A549 (cell line): Measurements from ENCODE around the gene DYNC1I1. TPM values are rescaled to one million over a fixed set of nuclear protein-coding genes. Genes with fewer than 3 reads are reported as not detected.

ENCODE experiments used
- ATAC-seq, 2 experiments: fragments of 200-7000 bp in 1 of 2; fragments of >200 bp in 1 of 2; cut with Nextera tagmentation in 1 of 2; cut with Tn5 transposase in 1 of 2; 3 replicates each; pipeline versions ENCODE4 v1.8.0 to v1.9.1; 2018 to 2020; ENCODE audit warnings: mild to moderate bottlenecking in 1 of 2, moderate library complexity in 1 of 2
- CTCF ChIA-PET: fragments of 300-600 bp; sonication (Branson Sonifier 250); formaldehyde crosslinking; extraction: SDS; loops from one replicate; lab custom pipeline; 2021; ENCODE audit warnings: antibody characterized with exemption, inconsistent platforms; lab: Yijun Ruan, JAX
- POLR2A ChIA-PET: fragments of 350-600 bp; formaldehyde crosslinking; extraction: SDS; loops from one replicate; lab custom pipeline; 2021; ENCODE audit warnings: antibody characterized with exemption, inconsistent platforms; lab: Yijun Ruan, JAX
- DNase-seq, 2 experiments: peaks; one replicate each; pipeline versions ENCODE4 v3.0.0 to v3.0.0-alpha.2; 2011 to 2016; ENCODE audit warnings: low read depth in 1 of 2, low spot score in 1 of 2
- FAIRE-seq: peaks from 2 replicates; lab custom pipeline; 2011; peaks lifted over from hg19 to GRCh38; lab: Jason Lieb, UNC
- H3K27ac ChIP-seq, 2 experiments: fragments of >200 bp; sonication (Bioruptor Twin); formaldehyde crosslinking; 3 replicates each; pipeline ENCODE4 v1.5.1; 2016 to 2017
- H3K4me1 ChIP-seq: fragments of >200 bp; sonication (Bioruptor Twin); formaldehyde crosslinking; 3 replicates; pipeline ENCODE4 v1.6.1; 2016
- H3K4me2 ChIP-seq: fragments of >200 bp; sonication (Bioruptor Twin); formaldehyde crosslinking; 3 replicates; pipeline ENCODE4 v1.6.1; 2016
- H3K4me3 ChIP-seq: fragments of >200 bp; sonication (Bioruptor Twin); formaldehyde crosslinking; 3 replicates; pipeline ENCODE4 v1.5.1; 2016
- H3K9me3 ChIP-seq: fragments of >200 bp; sonication (Bioruptor Twin); formaldehyde crosslinking; 3 replicates; pipeline ENCODE4 v1.6.1; 2016
- BHLHE40 ChIP-seq: IDR thresholded peaks from 2 replicates; pipeline ENCODE4 v1.6.1; 2012; ENCODE audit warnings: low read depth, low read length, inconsistent platforms
- CBX2 ChIP-seq: fragments of 200-600 bp; sonication (generic); IDR thresholded peaks from 2 replicates; pipeline ENCODE4 v1.6.1; 2016; ENCODE audit warnings: low read depth, mild to moderate bottlenecking, borderline replicate concordance
- CBX8 ChIP-seq: fragments of 200-600 bp; sonication (generic); IDR thresholded peaks from 2 replicates; pipeline ENCODE4 v1.6.1; 2016
- EHMT2 ChIP-seq: fragments of 200-600 bp; sonication (generic); IDR thresholded peaks from 2 replicates; pipeline ENCODE4 v1.6.1; 2016; ENCODE audit warnings: antibody characterized with exemption, low read depth, mild to moderate bottlenecking, moderate library complexity
- EP300 ChIP-seq, 2 experiments: fragments of >200 bp; sonication (Bioruptor Twin); formaldehyde crosslinking; IDR thresholded peaks; 2 replicates in 1 of 2; 3 replicates in 1 of 2; pipeline ENCODE4 v1.6.1; 2016 to 2017
- FOSB ChIP-seq: fragments of 250-450 bp; sonication (Bioruptor Pico); IDR thresholded peaks from 2 replicates; pipeline ENCODE4 v1.5.0; 2020; ENCODE audit warnings: mild to moderate bottlenecking, moderate library complexity
- FOSL2 ChIP-seq, 2 experiments: fragments of 450-650 bp in 1 of 2; fragments of >200 bp in 1 of 2; sonication (Bioruptor Twin) in 1 of 2; formaldehyde crosslinking; IDR thresholded peaks; 2 replicates each; pipeline versions ENCODE4 v1.5.0 to v1.6.1; 2016 to 2020; ENCODE audit warnings: mild to moderate bottlenecking in 1 of 2, moderate library complexity in 1 of 2
- HOXA7 ChIP-seq: fragments of 250-450 bp; sonication (Bioruptor Pico); IDR thresholded peaks from 2 replicates; pipeline ENCODE4 v1.5.0; 2020; ENCODE audit warnings: mild to moderate bottlenecking, moderate library complexity
- JUN ChIP-seq, 2 experiments: fragments of >200 bp; sonication (Bioruptor Twin); formaldehyde crosslinking; IDR thresholded peaks; 2 replicates in 1 of 2; 3 replicates in 1 of 2; pipeline ENCODE4 v1.6.1; 2016 to 2017
- JUNB ChIP-seq: fragments of >200 bp; sonication (Bioruptor Twin); formaldehyde crosslinking; IDR thresholded peaks from 2 replicates; pipeline ENCODE4 v1.6.1; 2016
- MAFK ChIP-seq: fragments of 450-650 bp; IDR thresholded peaks from 2 replicates; pipeline ENCODE4 v1.6.1; 2014; ENCODE audit not compliant: partially characterized antibody
- NFE2L2 ChIP-seq: fragments of 150-350 bp; conservative IDR thresholded peaks from 2 replicates; pipeline ENCODE4 v1.6.1; 2014; ENCODE audit warnings: low read length
- NPAS2 ChIP-seq: fragments of 250-450 bp; sonication (Bioruptor Pico); IDR thresholded peaks from 2 replicates; pipeline ENCODE4 v1.8.0; 2022; ENCODE audit warnings: mild to moderate bottlenecking, moderate library complexity, borderline replicate concordance
- NR3C1 ChIP-seq: fragments of >200 bp; sonication (Bioruptor Twin); formaldehyde crosslinking; IDR thresholded peaks from 3 replicates; pipeline ENCODE4 v1.6.1; 2017
- POLR2A ChIP-seq: IDR thresholded peaks from 2 replicates; pipeline ENCODE4 v1.6.1; 2012; ENCODE audit warnings: mild to moderate bottlenecking, low read length
- POLR2AphosphoS2 ChIP-seq: conservative IDR thresholded peaks from 2 replicates; pipeline ENCODE4 v1.6.1; 2012; ENCODE audit warnings: low read length, improper control_type of control experiment, inconsistent platforms
- RCOR1 ChIP-seq: fragments of 150-350 bp; IDR thresholded peaks from 2 replicates; pipeline ENCODE4 v1.6.1; 2014; ENCODE audit warnings: antibody characterized with exemption, low read length, low read depth
- RFX5 ChIP-seq: fragments of 450-650 bp; IDR thresholded peaks from 2 replicates; pipeline ENCODE4 v1.7.1; 2014; ENCODE audit warnings: antibody characterized with exemption, mild to moderate bottlenecking, moderate library complexity
- RNF2 ChIP-seq: fragments of 200-600 bp; sonication (generic); IDR thresholded peaks from 2 replicates; pipeline ENCODE4 v1.6.1; 2016; ENCODE audit warnings: low read depth, mild to moderate bottlenecking, antibody characterized with exemption, moderate library complexity, borderline replicate concordance
- SMC3 ChIP-seq: fragments of >200 bp; sonication (Bioruptor Twin); formaldehyde crosslinking; IDR thresholded peaks from 3 replicates; pipeline ENCODE4 v1.6.1; 2018; ENCODE audit warnings: inconsistent platforms
- SREBF2 ChIP-seq: fragments of 450-650 bp; IDR thresholded peaks from 2 replicates; pipeline ENCODE4 v1.6.1; 2014; ENCODE audit warnings: mild to moderate bottlenecking, moderate library complexity
- TP53 ChIP-seq: fragments of 250-450 bp; sonication (Bioruptor Pico); IDR thresholded peaks from 2 replicates; pipeline ENCODE4 v1.5.0; 2021; ENCODE audit warnings: mild to moderate bottlenecking, moderate library complexity
- ZNF302 ChIP-seq: fragments of 250-450 bp; sonication (Bioruptor Pico); IDR thresholded peaks from 2 replicates; pipeline ENCODE4 v1.9.0; 2021; ENCODE audit warnings: inconsistent platforms, mild to moderate bottlenecking, moderate library complexity
- ZSCAN20 ChIP-seq: fragments of 250-450 bp; sonication (Bioruptor Pico); IDR thresholded peaks from 2 replicates; pipeline ENCODE4 v1.8.0; 2022; ENCODE audit warnings: mild to moderate bottlenecking, moderate library complexity
- WGBS: methylation state at CpG from one replicate; pipeline ENCODE4 v1.1.6; 2017; ENCODE audit errors: missing lambda C conversion rate; 5-methylcytosine and 5-hydroxymethylcytosine counted together
- polyA plus RNA-seq, 4 experiments: library from polyadenylated mRNA; depleted of rRNA in 3 of 4; stranded (reverse); fragments of >200 nt; fragmentation: RNase III in 1 of 4; extraction: RNeasy Plus Mini Kit Qiagen cat#74134 plus additional on column Dnase treatment in 1 of 4; gene quantifications; 2 replicates in 3 of 4; 3 replicates in 1 of 4; pipeline ENCODE4 v1.2.3, GENCODE V29; 2011 to 2017
- TF ChIP-seq, protein P1 (sequence below): fragments of >200 bp; sonication (Bioruptor Twin); formaldehyde crosslinking; IDR thresholded peaks from 2 replicates; pipeline ENCODE4 v1.6.1; 2016
- TF ChIP-seq, protein P2 (sequence below): IDR thresholded peaks from 2 replicates; pipeline ENCODE4 v1.6.1; 2012
- TF ChIP-seq, protein P3 (sequence below): fragments of >200 bp; sonication (Bioruptor Twin); formaldehyde crosslinking; IDR thresholded peaks from 3 replicates; pipeline ENCODE4 v1.6.1; 2016
- TF ChIP-seq, protein P4 (sequence below): IDR thresholded peaks from 2 replicates; pipeline ENCODE4 v1.6.1; 2012
- TF ChIP-seq, protein P5 (sequence below): fragments of 250-450 bp; sonication (Bioruptor Pico); IDR thresholded peaks from 2 replicates; pipeline ENCODE4 v1.5.0; 2020; ENCODE audit warnings: low read depth, mild to moderate bottlenecking, moderate library complexity

Gene DYNC1I1
- polyA plus RNA-seq, 2 of the 4 experiments (the other 2 are of a cell fraction) = 0.04 TPM; not detected in 1

DNA sequence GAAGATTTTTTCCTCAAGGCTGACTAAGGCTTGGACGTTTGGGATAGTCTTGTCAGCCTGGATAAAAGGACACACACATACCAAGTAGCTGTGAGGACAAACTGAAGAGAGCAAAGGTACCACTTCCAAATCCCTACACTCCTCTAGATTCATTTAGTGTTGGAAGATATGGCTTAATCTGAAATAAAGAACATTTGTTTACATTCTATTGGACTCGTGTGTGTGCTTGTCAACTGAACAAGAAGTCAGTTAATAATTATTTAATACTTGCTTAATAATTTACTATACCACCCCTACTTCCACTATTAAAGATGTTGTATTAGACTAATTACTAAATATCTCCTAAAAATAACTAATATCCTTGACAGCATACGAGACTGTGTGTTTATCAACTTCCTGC is 23.3 kb upstream of the DYNC1I1 start:
- under 1% methylated on average over 3 of the region's 3 CpGs for WGBS
- POLR2A ChIA-PET = no interaction called here
- no peaks in the 10 kb centered on the region for H3K9me3 ChIP-seq
- TF ChIP-seq ZSCAN20 (CRISPR knock-in tag) (no peak), CBX8 (no peak), HOXA7 (no peak), SMC3 (no peak), SREBF2 (no peak), JUN (IDR thresholded peaks at IDR 0.05) (no peak), BHLHE40 (no peak), CBX2 (no peak), JUNB (no peak), RCOR1 (no peak), POLR2A (no peak), POLR2AphosphoS2 (no peak), ZNF302 (CRISPR knock-in tag) (no peak), FOSL2 (IDR thresholded peaks at IDR 0.05) (no peak), FOSL2 (CRISPR knock-in tag; IDR thresholded peaks at IDR 0.05) (no peak), NR3C1 (no peak)
- TF ChIP-seq, protein P1, sequence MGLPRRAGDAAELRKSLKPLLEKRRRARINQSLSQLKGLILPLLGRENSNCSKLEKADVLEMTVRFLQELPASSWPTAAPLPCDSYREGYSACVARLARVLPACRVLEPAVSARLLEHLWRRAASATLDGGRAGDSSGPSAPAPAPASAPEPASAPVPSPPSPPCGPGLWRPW = no peak
- TF ChIP-seq, protein P2, sequence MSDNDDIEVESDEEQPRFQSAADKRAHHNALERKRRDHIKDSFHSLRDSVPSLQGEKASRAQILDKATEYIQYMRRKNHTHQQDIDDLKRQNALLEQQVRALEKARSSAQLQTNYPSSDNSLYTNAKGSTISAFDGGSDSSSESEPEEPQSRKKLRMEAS = no peak
- TF ChIP-seq, protein P3, sequence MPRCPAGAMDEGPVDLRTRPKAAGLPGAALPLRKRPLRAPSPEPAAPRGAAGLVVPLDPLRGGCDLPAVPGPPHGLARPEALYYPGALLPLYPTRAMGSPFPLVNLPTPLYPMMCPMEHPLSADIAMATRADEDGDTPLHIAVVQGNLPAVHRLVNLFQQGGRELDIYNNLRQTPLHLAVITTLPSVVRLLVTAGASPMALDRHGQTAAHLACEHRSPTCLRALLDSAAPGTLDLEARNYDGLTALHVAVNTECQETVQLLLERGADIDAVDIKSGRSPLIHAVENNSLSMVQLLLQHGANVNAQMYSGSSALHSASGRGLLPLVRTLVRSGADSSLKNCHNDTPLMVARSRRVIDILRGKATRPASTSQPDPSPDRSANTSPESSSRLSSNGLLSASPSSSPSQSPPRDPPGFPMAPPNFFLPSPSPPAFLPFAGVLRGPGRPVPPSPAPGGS = no peak
- CTCF ChIA-PET = no interaction called here
- no peak overlapping the region for H3K27ac ChIP-seq
- H3K4me1 ChIP-seq = no peaks in the 10 kb centered on the region
- H3K4me3 ChIP-seq = no peak overlapping the region
- no peak overlapping the region for H3K4me2 ChIP-seq
- FAIRE-seq (no peak), ATAC-seq (no peak), DNase-seq (no peak)

DNA sequence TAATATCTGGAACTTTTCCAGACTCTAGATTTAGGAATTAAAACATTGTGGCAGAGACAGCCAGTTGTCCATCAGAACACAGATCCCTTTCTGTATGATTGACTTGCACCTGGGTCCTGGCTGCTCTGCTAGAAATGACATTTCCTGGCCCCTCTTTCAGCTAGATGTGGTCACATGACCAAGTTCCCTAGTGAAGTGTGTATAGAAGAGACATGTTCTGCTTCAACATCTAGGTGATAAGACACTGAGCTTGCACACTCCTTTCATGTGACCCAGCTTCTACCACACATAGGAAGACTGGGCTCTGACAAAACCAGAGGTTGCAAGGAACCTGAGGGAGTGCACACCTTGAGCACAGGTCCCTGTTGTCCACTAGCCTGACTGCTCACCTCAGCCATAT is 22.8 kb upstream of the DYNC1I1 start:
- POLR2A ChIA-PET = no interaction called here
- no peak for FAIRE-seq

DNA sequence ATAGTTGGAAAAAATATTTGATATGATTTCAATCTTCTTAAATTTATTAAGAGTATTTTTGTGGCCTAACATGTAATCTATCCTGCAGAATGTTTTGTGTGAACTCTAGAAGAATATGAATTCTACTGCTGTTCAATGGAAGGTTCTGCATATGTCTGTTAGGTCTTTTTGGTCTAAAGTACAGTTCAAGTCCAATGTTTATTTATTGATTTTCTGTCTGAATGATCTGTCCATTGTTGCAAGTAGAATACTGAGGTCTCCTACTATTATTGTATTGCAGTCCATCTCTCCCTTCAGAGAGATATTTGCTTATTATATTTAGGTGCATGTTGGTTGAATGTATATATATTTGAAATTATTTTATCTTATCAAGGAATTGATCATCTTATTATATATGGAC is 18.9 kb upstream of the DYNC1I1 start:
- Histone ChIP-seq H3K9me3 (no peaks in the 10 kb centered on the region), H3K4me1 (no peaks in the 10 kb centered on the region), H3K27ac (no peak overlapping the region), H3K4me2 (no peak overlapping the region), H3K4me3 (no peak overlapping the region)
- DNase-seq (no peak), ATAC-seq (no peak), FAIRE-seq (no peak)
- ChIA-PET POLR2A (no interaction called here), CTCF (no interaction called here)
- no peak for TF ChIP-seq MAFK
- TF ChIP-seq RNF2 = no peak
- no peak for TF ChIP-seq TP53
- no peak for TF ChIP-seq EHMT2
- TF ChIP-seq RCOR1 = no peak
- TF ChIP-seq SMC3 = no peak
- TF ChIP-seq ZSCAN20 (CRISPR knock-in tag) = no peak
- TF ChIP-seq, protein P2 = no peak
- TF ChIP-seq, protein P4, sequence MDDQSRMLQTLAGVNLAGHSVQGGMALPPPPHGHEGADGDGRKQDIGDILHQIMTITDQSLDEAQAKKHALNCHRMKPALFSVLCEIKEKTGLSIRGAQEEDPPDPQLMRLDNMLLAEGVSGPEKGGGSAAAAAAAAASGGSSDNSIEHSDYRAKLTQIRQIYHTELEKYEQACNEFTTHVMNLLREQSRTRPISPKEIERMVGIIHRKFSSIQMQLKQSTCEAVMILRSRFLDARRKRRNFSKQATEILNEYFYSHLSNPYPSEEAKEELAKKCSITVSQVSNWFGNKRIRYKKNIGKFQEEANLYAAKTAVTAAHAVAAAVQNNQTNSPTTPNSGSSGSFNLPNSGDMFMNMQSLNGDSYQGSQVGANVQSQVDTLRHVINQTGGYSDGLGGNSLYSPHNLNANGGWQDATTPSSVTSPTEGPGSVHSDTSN = no peak
- no peak for TF ChIP-seq NR3C1
- TF ChIP-seq, protein P1 = no peak
- no peak for TF ChIP-seq RFX5
- TF ChIP-seq, protein P3 = no peak
- no peak for TF ChIP-seq EP300 (IDR thresholded peaks at IDR 0.05)

More for the DNA sequence above, 22.8 kb upstream of the DYNC1I1 start:
- Histone ChIP-seq H3K4me3 (no peak overlapping the region), H3K4me2 (no peak overlapping the region), H3K9me3 (no peaks in the 10 kb centered on the region), H3K27ac (no peak overlapping the region), H3K4me1 (no peaks in the 10 kb centered on the region)
- DNase-seq = no peak
- ATAC-seq = no peak
- TF ChIP-seq NFE2L2 = no peak
- no peak for TF ChIP-seq NPAS2 (CRISPR knock-in tag)
- TF ChIP-seq EP300 (IDR thresholded peaks at IDR 0.05) = no peak
- TF ChIP-seq BHLHE40 = no peak
- no peak for TF ChIP-seq FOSL2 (IDR thresholded peaks at IDR 0.05)
- no peak for TF ChIP-seq FOSL2 (CRISPR knock-in tag; IDR thresholded peaks at IDR 0.05)
- TF ChIP-seq, protein P5, sequence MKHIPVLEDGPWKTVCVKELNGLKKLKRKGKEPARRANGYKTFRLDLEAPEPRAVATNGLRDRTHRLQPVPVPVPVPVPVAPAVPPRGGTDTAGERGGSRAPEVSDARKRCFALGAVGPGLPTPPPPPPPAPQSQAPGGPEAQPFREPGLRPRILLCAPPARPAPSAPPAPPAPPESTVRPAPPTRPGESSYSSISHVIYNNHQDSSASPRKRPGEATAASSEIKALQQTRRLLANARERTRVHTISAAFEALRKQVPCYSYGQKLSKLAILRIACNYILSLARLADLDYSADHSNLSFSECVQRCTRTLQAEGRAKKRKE (CRISPR knock-in tag) = no peak
- no peak for TF ChIP-seq POLR2A
- no peak for TF ChIP-seq JUN (IDR thresholded peaks at IDR 0.05)
- no peak for TF ChIP-seq RCOR1
- TF ChIP-seq FOSB (CRISPR knock-in tag) = no peak
- TF ChIP-seq RNF2 = no peak
- TF ChIP-seq EHMT2 = no peak
- CTCF ChIA-PET = no interaction called here
